K562 (cell line): ENCODE results near the gene PYGM. TPM values are rescaled to one million over a fixed set of nuclear protein-coding genes. Genes with fewer than 3 reads are reported as not detected.
A peak's percentile ranks its signal among the peaks of the same experiment; 100 is the strongest.

ENCODE experiments used
- ATAC-seq: fragments of 200-7000 bp; cut with Tn5 transposase; 3 replicates; pipeline ENCODE4 v1.9.1; 2020; ENCODE audit warnings: moderate library complexity
- BruUV-seq: library from RNA; stranded (reverse); fragments of 400-500 nt; replicated peaks from 2 replicates; lab custom pipeline; 2021; lab: Mats Ljungman, UMichigan
- CTCF ChIA-PET: fragments of 300-600 bp; formaldehyde crosslinking; extraction: SDS; loops from one replicate; lab custom pipeline; 2021; ENCODE audit warnings: low intra/inter-chr PET ratio; lab: Yijun Ruan, JAX
- POLR2A ChIA-PET: fragments of 300-600, 350-650 bp; sonication (Branson Sonifier 250); formaldehyde crosslinking; extraction: SDS; loops from one replicate; lab custom pipeline; 2021; ENCODE audit warnings: antibody characterized with exemption, inconsistent platforms; lab: Yijun Ruan, JAX
- DNase-seq, 4 experiments: peaks; one replicate each; pipeline versions ENCODE4 v3.0.0 to v3.0.0-alpha.2; 2011 to 2018; ENCODE audit warnings: low spot score in 3 of 4, mixed read lengths in 3 of 4; ENCODE audit errors: extremely low read depth in 1 of 4
- FAIRE-seq: peaks from 2 replicates; lab custom pipeline; 2011; peaks lifted over from hg19 to GRCh38; lab: Jason Lieb, UNC
- H2AFZ ChIP-seq: 2 replicates; pipeline ENCODE4 v1.6.0; 2011; ENCODE audit warnings: low read depth, low read length, control low read depth, inconsistent platforms
- H3K27ac ChIP-seq: fragments of 200-600 bp; 3 replicates; pipeline ENCODE4 v1.8.0; 2011; ENCODE audit warnings: low read depth, mild to moderate bottlenecking, control low read depth, inconsistent platforms, low read length, moderate library complexity, mixed read lengths; ENCODE audit errors: extremely low read depth
- H3K27me3 ChIP-seq, 2 experiments: fragments of 300-600 bp in 1 of 2; 2 replicates in 1 of 2; 3 replicates in 1 of 2; pipeline versions ENCODE4 v1.6.0 to v1.8.0; 2011; ENCODE audit warnings: inconsistent platforms in 2 of 2, low read length in 2 of 2, mild to moderate bottlenecking in 1 of 2, mixed read lengths in 1 of 2, moderate library complexity in 1 of 2; ENCODE audit not compliant: control insufficient read depth in 2 of 2, insufficient read depth in 2 of 2
- H3K36me3 ChIP-seq: fragments of 300-600 bp; 3 replicates; pipeline ENCODE4 v1.8.0; 2011; ENCODE audit warnings: mild to moderate bottlenecking, low read length, inconsistent platforms; ENCODE audit not compliant: control insufficient read depth, insufficient read depth
- H3K4me1 ChIP-seq, 2 experiments: fragments of 200-600 bp in 1 of 2; replicated peaks in 1 of 2; 2 replicates in 1 of 2; 3 replicates in 1 of 2; pipeline versions ENCODE4 v1.5.1 to v1.8.0; 2011; ENCODE audit warnings: inconsistent platforms in 2 of 2, low read length in 2 of 2, mild to moderate bottlenecking in 1 of 2, mixed read lengths in 1 of 2, moderate library complexity in 1 of 2; ENCODE audit not compliant: control insufficient read depth in 2 of 2, insufficient read depth in 2 of 2
- H3K4me2 ChIP-seq: 2 replicates; pipeline ENCODE4 v1.6.1; 2011; ENCODE audit warnings: low read length, control low read depth, inconsistent platforms, mixed read lengths; ENCODE audit not compliant: insufficient read depth
- H3K4me3 ChIP-seq: fragments of 200-600 bp; sonication (generic), shearing (Covaris generic); 2 replicates; pipeline ENCODE4 v1.5.1; 2016; ENCODE audit warnings: control low read depth, inconsistent platforms
- H3K79me2 ChIP-seq: fragments of 200-600 bp; 3 replicates; pipeline ENCODE4 v1.8.0; 2011; ENCODE audit warnings: low read length, inconsistent platforms; ENCODE audit not compliant: control insufficient read depth, insufficient read depth
- H3K9ac ChIP-seq, 2 experiments: 2 replicates each; pipeline versions ENCODE4 v1.6.0 to v1.6.1; 2011; ENCODE audit warnings: low read depth in 2 of 2, low read length in 2 of 2, control low read depth in 1 of 2, inconsistent platforms in 1 of 2, mild to moderate bottlenecking in 1 of 2, mixed read lengths in 1 of 2; ENCODE audit not compliant: insufficient read depth in 1 of 2
- H3K9me1 ChIP-seq: one replicate; pipeline ENCODE4 v1.6.0; 2011; ENCODE audit warnings: inconsistent platforms, mild to moderate bottlenecking, low read length, moderate library complexity; ENCODE audit not compliant: control insufficient read depth, insufficient read depth
- H3K9me3 ChIP-seq: replicated peaks from 2 replicates; pipeline ENCODE4 v1.5.1; 2011; ENCODE audit warnings: low read depth, low read length, inconsistent platforms; ENCODE audit not compliant: control insufficient read depth, insufficient read depth
- H4K20me1 ChIP-seq: replicated peaks from 2 replicates; pipeline ENCODE4 v1.6.1; 2011; ENCODE audit warnings: low read length, inconsistent platforms, mixed read lengths; ENCODE audit not compliant: control insufficient read depth, insufficient read depth
- RBFOX2 ChIP-seq: fragments of 200-400 bp; formaldehyde crosslinking; IDR thresholded peaks from 2 replicates; pipeline ENCODE4 v1.6.1; 2017; ENCODE audit warnings: low read depth, mild to moderate bottlenecking, low read length, moderate library complexity
- TFE3 ChIP-seq: fragments of 450-650 bp; formaldehyde crosslinking; IDR thresholded peaks from 2 replicates; pipeline ENCODE4 v1.4.0; 2020; ENCODE audit warnings: mild to moderate bottlenecking, mixed read lengths
- WGBS: fragments of 100-300 bp; shearing (Covaris generic); methylation state at CpG from one replicate; pipeline ENCODE4 v1.1.6; 2016; ENCODE audit warnings: low coverage, mixed read lengths; ENCODE audit not compliant: insufficient coverage; ENCODE audit errors: missing lambda C conversion rate; 5-methylcytosine and 5-hydroxymethylcytosine counted together
- in situ Hi-C: fragments of 300-500 bp; cut with MboI; formaldehyde crosslinking; loops from 4 replicates; pipeline ENCODE4 v1.15.0; 2018; ENCODE audit warnings: inconsistent platforms, mixed read lengths
- intact Hi-C: fragments of 100-400 bp; cut with micrococcal nuclease; formaldehyde crosslinking; loops from 2 replicates; pipeline ENCODE4 v1.14.2; 2022
- polyA plus RNA-seq, 8 experiments: library from polyadenylated mRNA; depleted of rRNA in 4 of 8; stranded (reverse) in 5 of 8; unstranded in 3 of 8; fragments of >200 nt; fragmentation: Nextera tagmentation in 2 of 8; fragmentation: Illumina TruSeq in 1 of 8; extraction: Ambion mirVana in 2 of 8; extraction: Trizol in 1 of 8; gene quantifications; 2 replicates each; pipeline versions ENCODE4 v1.2.1 to v1.2.3, GENCODE V29; 2011 to 2014; ENCODE audit warnings: inconsistent platforms in 1 of 8, missing spikeins in 1 of 8
- total RNA-seq, 7 experiments: library from RNA; depleted of rRNA in 6 of 7; stranded (reverse); fragments of >200 nt in 6 of 7; fragmentation: Illumina TruSeq in 2 of 7; extraction: Trizol in 2 of 7; gene quantifications; 2 replicates each; pipeline versions ENCODE4 v1.2.1 to v1.2.3, GENCODE V29; 2011 to 2021; ENCODE audit warnings: low replicate concordance in 1 of 7

The PYGM gene
- total and polyA plus RNA-seq, 9 of the 15 experiments (the other 6 are each of a cell fraction or from before 2014, with no cell fraction given) = 0.07 to 1.5 (median 0.68) TPM

- no peak overlapping the region for H3K4me2 ChIP-seq
- TF ChIP-seq TFE3 (CRISPR knock-in tag) (no peak), RBFOX2 (peak; percentile 41; the same call in 1 of the 2 replicates)
- intact Hi-C loops (no loop called here), in situ Hi-C loops (no loop called here)
- H3K9ac ChIP-seq = no peak overlapping the region
- 89% methylated on average over 5 of the region's 5 CpGs for WGBS
- H3K36me3 ChIP-seq = peaks cover 83% of the 10 kb centered on the region
- H2AFZ ChIP-seq = no peak overlapping the region
- H3K27ac ChIP-seq = no peak overlapping the region
- peaks cover 88% of the 10 kb centered on the region for H3K79me2 ChIP-seq
- no peaks in the 10 kb centered on the region for H3K27me3 ChIP-seq
- no peak for FAIRE-seq
- ATAC-seq = no peak
- CTCF ChIA-PET = no interaction called here
- H3K4me1 ChIP-seq = peaks cover 0 to 8% of the 10 kb centered on the region in 2 experiments; a peak in 2 of 5 replicates
- no peaks in the 10 kb centered on the region for H3K9me3 ChIP-seq
- H3K9me1 ChIP-seq = peaks cover 9% of the 10 kb centered on the region
- BruUV-seq = no TSS peak
- DNase-seq = no peak
- no peak overlapping the region for H3K4me3 ChIP-seq
- POLR2A ChIA-PET = interaction anchor here (1.2 to 10.8 kb wide), 2 partner anchors 11 to 16 kb away, joined by 3 to 168 read pairs; partner anchors contain the start of gene PYGM
- peaks cover 56% of the 10 kb centered on the region for H4K20me1 ChIP-seq
Measured at GRCh38 chr11:64774144-64774543, 14.4 kb upstream of the PYGM start.
